Medulla oblongata (tissue), 1 donor: Measurements from ENCODE around the gene TRUB2.

Source experiments
- DNase-seq: peaks from one replicate; pipeline ENCODE4 v3.0.0-alpha.2; 2015; ENCODE audit errors: extremely low spot score

TRUB2 gene

GRCh38 chr9:128271112-128271511 is 51.1 kb downstream of the TRUB2 start:
- DNase-seq, result no peak

GRCh38 chr9:128266868-128267590 is 55.2 kb downstream of the TRUB2 start:
- no peak for DNase-seq

GRCh38 chr9:128265348-128265847 is 56.8 kb downstream of the TRUB2 start:
- DNase-seq, result no peak

- no peak for DNase-seq
Observed at GRCh38 chr9:128262687-128263086, 59.6 kb downstream of the TRUB2 start.

GRCh38 chr9:128260340-128260739 is 61.9 kb downstream of the TRUB2 start:
- no peak for DNase-seq

- DNase-seq, result no peak
Observed at GRCh38 chr9:128259156-128259555, 63.1 kb downstream of the TRUB2 start.

- no peak for DNase-seq
Observed at GRCh38 chr9:128258326-128258725, 63.9 kb downstream of the TRUB2 start.

GRCh38 chr9:128257907-128258306 is 64.3 kb downstream of the TRUB2 start:
- no peak for DNase-seq

- DNase-seq, result no peak
Observed at GRCh38 chr9:128257086-128257825, 65.0 kb downstream of the TRUB2 start.
